HL-60 (cell line): ENCODE results near the gene FBN2.

Experiments
- GABPA ChIP-seq: IDR thresholded peaks from 2 replicates; pipeline ENCODE4 v1.6.1; 2012; ENCODE audit warnings: low read depth
- POLR2AphosphoS5 ChIP-seq: IDR thresholded peaks from 2 replicates; pipeline ENCODE4 v1.6.1; 2012; ENCODE audit warnings: low read depth
- SPI1 ChIP-seq: IDR thresholded peaks from 2 replicates; pipeline ENCODE4 v1.6.1; 2012; ENCODE audit warnings: low read depth, mild to moderate bottlenecking, borderline replicate concordance
- TF ChIP-seq, protein P1 (sequence below): IDR thresholded peaks from one replicate; pipeline ENCODE4 v1.5.1; 2011; ENCODE audit warnings: low read length, control low read depth, inconsistent platforms; ENCODE audit not compliant: insufficient read depth
- TF ChIP-seq, protein P2 (sequence below): IDR thresholded peaks from 2 replicates; pipeline ENCODE4 v1.6.1; 2012; ENCODE audit warnings: low read depth; ENCODE audit not compliant: insufficient replicate concordance

DNA sequence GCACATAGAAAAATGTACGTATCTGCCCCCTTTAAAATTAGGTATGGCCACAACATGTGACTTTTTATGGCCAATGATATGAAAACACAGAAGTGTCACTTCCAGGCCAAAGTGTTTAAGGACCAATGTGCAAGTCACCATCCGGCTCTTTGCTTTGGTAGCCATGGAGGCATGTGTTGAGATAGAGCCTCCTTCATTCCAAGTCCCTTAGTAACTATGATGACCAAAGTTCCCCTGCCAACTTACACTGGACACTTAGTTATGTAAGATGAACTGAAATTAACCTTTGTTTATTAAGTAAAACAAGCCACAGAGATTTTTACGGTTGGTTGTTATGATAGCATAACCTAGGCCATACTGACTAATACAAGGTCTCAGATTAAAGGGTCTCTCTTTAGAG is 51.0 kb downstream of the FBN2 start:
- TF ChIP-seq, protein P1, sequence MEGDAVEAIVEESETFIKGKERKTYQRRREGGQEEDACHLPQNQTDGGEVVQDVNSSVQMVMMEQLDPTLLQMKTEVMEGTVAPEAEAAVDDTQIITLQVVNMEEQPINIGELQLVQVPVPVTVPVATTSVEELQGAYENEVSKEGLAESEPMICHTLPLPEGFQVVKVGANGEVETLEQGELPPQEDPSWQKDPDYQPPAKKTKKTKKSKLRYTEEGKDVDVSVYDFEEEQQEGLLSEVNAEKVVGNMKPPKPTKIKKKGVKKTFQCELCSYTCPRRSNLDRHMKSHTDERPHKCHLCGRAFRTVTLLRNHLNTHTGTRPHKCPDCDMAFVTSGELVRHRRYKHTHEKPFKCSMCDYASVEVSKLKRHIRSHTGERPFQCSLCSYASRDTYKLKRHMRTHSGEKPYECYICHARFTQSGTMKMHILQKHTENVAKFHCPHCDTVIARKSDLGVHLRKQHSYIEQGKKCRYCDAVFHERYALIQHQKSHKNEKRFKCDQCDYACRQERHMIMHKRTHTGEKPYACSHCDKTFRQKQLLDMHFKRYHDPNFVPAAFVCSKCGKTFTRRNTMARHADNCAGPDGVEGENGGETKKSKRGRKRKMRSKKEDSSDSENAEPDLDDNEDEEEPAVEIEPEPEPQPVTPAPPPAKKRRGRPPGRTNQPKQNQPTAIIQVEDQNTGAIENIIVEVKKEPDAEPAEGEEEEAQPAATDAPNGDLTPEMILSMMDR: no peak
- TF ChIP-seq POLR2AphosphoS5 (no peak), GABPA (no peak), SPI1 (no peak)
- TF ChIP-seq, protein P2, sequence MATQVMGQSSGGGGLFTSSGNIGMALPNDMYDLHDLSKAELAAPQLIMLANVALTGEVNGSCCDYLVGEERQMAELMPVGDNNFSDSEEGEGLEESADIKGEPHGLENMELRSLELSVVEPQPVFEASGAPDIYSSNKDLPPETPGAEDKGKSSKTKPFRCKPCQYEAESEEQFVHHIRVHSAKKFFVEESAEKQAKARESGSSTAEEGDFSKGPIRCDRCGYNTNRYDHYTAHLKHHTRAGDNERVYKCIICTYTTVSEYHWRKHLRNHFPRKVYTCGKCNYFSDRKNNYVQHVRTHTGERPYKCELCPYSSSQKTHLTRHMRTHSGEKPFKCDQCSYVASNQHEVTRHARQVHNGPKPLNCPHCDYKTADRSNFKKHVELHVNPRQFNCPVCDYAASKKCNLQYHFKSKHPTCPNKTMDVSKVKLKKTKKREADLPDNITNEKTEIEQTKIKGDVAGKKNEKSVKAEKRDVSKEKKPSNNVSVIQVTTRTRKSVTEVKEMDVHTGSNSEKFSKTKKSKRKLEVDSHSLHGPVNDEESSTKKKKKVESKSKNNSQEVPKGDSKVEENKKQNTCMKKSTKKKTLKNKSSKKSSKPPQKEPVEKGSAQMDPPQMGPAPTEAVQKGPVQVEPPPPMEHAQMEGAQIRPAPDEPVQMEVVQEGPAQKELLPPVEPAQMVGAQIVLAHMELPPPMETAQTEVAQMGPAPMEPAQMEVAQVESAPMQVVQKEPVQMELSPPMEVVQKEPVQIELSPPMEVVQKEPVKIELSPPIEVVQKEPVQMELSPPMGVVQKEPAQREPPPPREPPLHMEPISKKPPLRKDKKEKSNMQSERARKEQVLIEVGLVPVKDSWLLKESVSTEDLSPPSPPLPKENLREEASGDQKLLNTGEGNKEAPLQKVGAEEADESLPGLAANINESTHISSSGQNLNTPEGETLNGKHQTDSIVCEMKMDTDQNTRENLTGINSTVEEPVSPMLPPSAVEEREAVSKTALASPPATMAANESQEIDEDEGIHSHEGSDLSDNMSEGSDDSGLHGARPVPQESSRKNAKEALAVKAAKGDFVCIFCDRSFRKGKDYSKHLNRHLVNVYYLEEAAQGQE: no peak
